Thoracic aorta (tissue), 2 donors: ENCODE results near the gene FAM53A. TPM values are rescaled to one million over a fixed set of nuclear protein-coding genes. Genes with fewer than 3 reads are reported as not detected.

Experiments
- ATAC-seq: fragments of 150-250 bp; one replicate; pipeline ENCODE4 v1.8.0; 2017; ENCODE audit warnings: low read depth; ENCODE audit not compliant: insufficient number of reproducible peaks, low FRiP score
- DNase-seq: peaks from one replicate; pipeline ENCODE4 v3.0.0-alpha.2; 2020; ENCODE audit warnings: low spot score
- H3K27ac ChIP-seq, 2 donors: fragments of 200-600 bp; sonication (generic); 1 replicate in 1 of 2; 2 replicates in 1 of 2; pipeline ENCODE4 v1.5.1; 2016; ENCODE audit warnings: mild to moderate bottlenecking in 2 of 2, moderate library complexity in 2 of 2
- H3K27me3 ChIP-seq: fragments of 200-600 bp; sonication (generic); replicated peaks from 2 replicates; pipeline ENCODE4 v1.6.0; 2016; ENCODE audit warnings: mild to moderate bottlenecking; ENCODE audit not compliant: insufficient read depth
- H3K36me3 ChIP-seq: fragments of 200-600 bp; sonication (generic); one replicate; pipeline ENCODE4 v1.5.1; 2016
- H3K4me1 ChIP-seq, 2 donors: fragments of 200-600 bp; sonication (generic); 1 replicate in 1 of 2; 2 replicates in 1 of 2; pipeline versions ENCODE4 v1.5.1 to v1.6.0; 2016; ENCODE audit warnings: low read depth in 2 of 2, mild to moderate bottlenecking in 1 of 2; ENCODE audit not compliant: control insufficient read depth in 1 of 2
- H3K4me3 ChIP-seq: fragments of 200-600 bp; sonication (generic); 2 replicates; pipeline ENCODE4 v1.5.1; 2016; ENCODE audit warnings: mild to moderate bottlenecking
- H3K9me3 ChIP-seq: fragments of 200-600 bp; sonication (generic); 2 replicates; pipeline ENCODE4 v1.5.1; 2016
- CTCF ChIP-seq: fragments of 200-600 bp; sonication (generic); IDR thresholded peaks from one replicate; pipeline ENCODE4 v1.5.1; 2019; ENCODE audit warnings: antibody characterized with exemption
- total RNA-seq, 2 donors: library from RNA; depleted of rRNA; stranded (reverse); fragments of >200 nt; gene quantifications; one replicate each; pipeline versions ENCODE4 v1.1.0 to v1.2.3, GENCODE V29; 2016

Gene FAM53A
- total RNA-seq, 2 donors from 2014 or later: 5.1 to 10.9 TPM

GRCh38 chr4:1653776-1654175 is 30.3 kb downstream of the FAM53A start:
- no peaks in the 10 kb centered on the region for H3K27me3 ChIP-seq
- H3K36me3 ChIP-seq: no peaks in the 10 kb centered on the region
- DNase-seq (no peak), ATAC-seq (no peak)
- no peak for TF ChIP-seq CTCF
- H3K4me3 ChIP-seq: no peak overlapping the region
- H3K27ac ChIP-seq: no peak overlapping the region
- H3K4me1 ChIP-seq: no peaks in the 10 kb centered on the region
- no peaks in the 10 kb centered on the region for H3K9me3 ChIP-seq

- Histone ChIP-seq H3K4me1 (peaks cover 0 to 5% of the 10 kb centered on the region in 2 donors), H3K36me3 (no peaks in the 10 kb centered on the region), H3K27me3 (no peaks in the 10 kb centered on the region), H3K4me3 (no peak overlapping the region), H3K9me3 (no peaks in the 10 kb centered on the region), H3K27ac (no peak overlapping the region)
- DNase-seq: no peak
- ATAC-seq: no peak
- TF ChIP-seq CTCF: no peak
These were observed 32.0 kb downstream of the FAM53A start for GRCh38 chr4:1652088-1652487.

GRCh38 chr4:1651609-1652008 is 32.5 kb downstream of the FAM53A start:
- H3K36me3 ChIP-seq: no peaks in the 10 kb centered on the region
- no peak for ATAC-seq
- no peaks in the 10 kb centered on the region for H3K9me3 ChIP-seq
- no peak for TF ChIP-seq CTCF
- no peaks in the 10 kb centered on the region for H3K27me3 ChIP-seq
- no peak overlapping the region for H3K27ac ChIP-seq
- DNase-seq: no peak
- no peak overlapping the region for H3K4me3 ChIP-seq
- H3K4me1 ChIP-seq: peaks cover 0 to 10% of the 10 kb centered on the region in 2 donors

- no peaks in the 10 kb centered on the region for H3K9me3 ChIP-seq
- H3K4me3 ChIP-seq: no peak overlapping the region
- DNase-seq: no peak
- TF ChIP-seq CTCF: no peak
- no peaks in the 10 kb centered on the region for H3K36me3 ChIP-seq
- H3K27ac ChIP-seq: no peak overlapping the region
- H3K4me1 ChIP-seq: peaks cover 4 to 26% of the 10 kb centered on the region in 2 donors
- no peaks in the 10 kb centered on the region for H3K27me3 ChIP-seq
- ATAC-seq: no peak
These were observed 35.2 kb downstream of the FAM53A start for GRCh38 chr4:1648962-1649361.

- no peak for TF ChIP-seq CTCF
- Histone ChIP-seq H3K9me3 (no peaks in the 10 kb centered on the region), H3K27me3 (no peaks in the 10 kb centered on the region), H3K4me1 (peaks cover 4 to 26% of the 10 kb centered on the region in 2 donors), H3K27ac (no peak overlapping the region), H3K36me3 (no peaks in the 10 kb centered on the region), H3K4me3 (no peak overlapping the region)
- ATAC-seq (no peak), DNase-seq (no peak)
These were observed 36.7 kb downstream of the FAM53A start for GRCh38 chr4:1647432-1647831.
